WERI-Rb-1 (cell line): Measurements from ENCODE around the gene WDR54.

ENCODE experiments used
- DNase-seq: peaks from one replicate; pipeline ENCODE4 v3.0.0-alpha.2; 2020
- H3K27ac ChIP-seq: fragments of 250-450 bp; sonication (Bioruptor Pico); 2 replicates; pipeline ENCODE4 v1.5.1; 2020; ENCODE audit warnings: mild to moderate bottlenecking, moderate library complexity
- H3K27me3 ChIP-seq: fragments of 250-450 bp; sonication (Bioruptor Pico); 2 replicates; pipeline ENCODE4 v1.5.1; 2021; ENCODE audit warnings: mild to moderate bottlenecking, low read depth, moderate library complexity; ENCODE audit not compliant: insufficient read depth, severe bottlenecking
- H3K36me3 ChIP-seq: fragments of 250-450 bp; sonication (Bioruptor Pico); 2 replicates; pipeline ENCODE4 v1.5.1; 2020; ENCODE audit warnings: mild to moderate bottlenecking, moderate library complexity
- H3K4me3 ChIP-seq: 2 replicates; pipeline ENCODE4 v1.5.1; 2011; ENCODE audit warnings: low read depth, mild to moderate bottlenecking, control low read depth, low read length
- H3K9me3 ChIP-seq: fragments of 250-450 bp; sonication (Bioruptor Pico); 2 replicates; pipeline ENCODE4 v1.5.1; 2021; ENCODE audit warnings: mild to moderate bottlenecking, moderate library complexity; ENCODE audit not compliant: severe bottlenecking
- TF ChIP-seq, protein P1 (sequence below): IDR thresholded peaks from 2 replicates; pipeline ENCODE4 v1.5.1; 2011; ENCODE audit warnings: low read depth, mild to moderate bottlenecking, control low read depth, inconsistent platforms, low read length

WDR54 gene

DNA sequence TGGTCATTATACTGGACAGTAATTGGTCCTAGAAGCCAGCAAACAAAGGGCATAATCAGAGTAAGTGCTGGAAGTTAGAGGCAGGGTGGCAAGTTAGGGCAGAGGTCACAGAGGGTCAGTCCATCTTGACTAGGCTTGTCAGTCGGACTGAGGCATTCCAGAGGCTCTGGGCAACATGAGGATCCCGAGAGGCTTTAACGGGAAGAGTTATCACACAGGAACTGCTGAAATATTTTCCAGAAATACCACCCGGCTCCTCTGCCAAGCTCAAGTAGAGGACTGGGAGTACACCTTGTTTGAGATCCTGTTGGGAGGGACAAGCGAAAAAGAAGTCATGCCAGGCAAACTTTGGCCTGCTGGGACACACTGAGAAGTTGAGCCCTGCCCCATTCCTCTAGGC lies 13.8 kb upstream of the WDR54 start:
- TF ChIP-seq, protein P1, sequence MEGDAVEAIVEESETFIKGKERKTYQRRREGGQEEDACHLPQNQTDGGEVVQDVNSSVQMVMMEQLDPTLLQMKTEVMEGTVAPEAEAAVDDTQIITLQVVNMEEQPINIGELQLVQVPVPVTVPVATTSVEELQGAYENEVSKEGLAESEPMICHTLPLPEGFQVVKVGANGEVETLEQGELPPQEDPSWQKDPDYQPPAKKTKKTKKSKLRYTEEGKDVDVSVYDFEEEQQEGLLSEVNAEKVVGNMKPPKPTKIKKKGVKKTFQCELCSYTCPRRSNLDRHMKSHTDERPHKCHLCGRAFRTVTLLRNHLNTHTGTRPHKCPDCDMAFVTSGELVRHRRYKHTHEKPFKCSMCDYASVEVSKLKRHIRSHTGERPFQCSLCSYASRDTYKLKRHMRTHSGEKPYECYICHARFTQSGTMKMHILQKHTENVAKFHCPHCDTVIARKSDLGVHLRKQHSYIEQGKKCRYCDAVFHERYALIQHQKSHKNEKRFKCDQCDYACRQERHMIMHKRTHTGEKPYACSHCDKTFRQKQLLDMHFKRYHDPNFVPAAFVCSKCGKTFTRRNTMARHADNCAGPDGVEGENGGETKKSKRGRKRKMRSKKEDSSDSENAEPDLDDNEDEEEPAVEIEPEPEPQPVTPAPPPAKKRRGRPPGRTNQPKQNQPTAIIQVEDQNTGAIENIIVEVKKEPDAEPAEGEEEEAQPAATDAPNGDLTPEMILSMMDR: no peak
- DNase-seq: no peak

DNA sequence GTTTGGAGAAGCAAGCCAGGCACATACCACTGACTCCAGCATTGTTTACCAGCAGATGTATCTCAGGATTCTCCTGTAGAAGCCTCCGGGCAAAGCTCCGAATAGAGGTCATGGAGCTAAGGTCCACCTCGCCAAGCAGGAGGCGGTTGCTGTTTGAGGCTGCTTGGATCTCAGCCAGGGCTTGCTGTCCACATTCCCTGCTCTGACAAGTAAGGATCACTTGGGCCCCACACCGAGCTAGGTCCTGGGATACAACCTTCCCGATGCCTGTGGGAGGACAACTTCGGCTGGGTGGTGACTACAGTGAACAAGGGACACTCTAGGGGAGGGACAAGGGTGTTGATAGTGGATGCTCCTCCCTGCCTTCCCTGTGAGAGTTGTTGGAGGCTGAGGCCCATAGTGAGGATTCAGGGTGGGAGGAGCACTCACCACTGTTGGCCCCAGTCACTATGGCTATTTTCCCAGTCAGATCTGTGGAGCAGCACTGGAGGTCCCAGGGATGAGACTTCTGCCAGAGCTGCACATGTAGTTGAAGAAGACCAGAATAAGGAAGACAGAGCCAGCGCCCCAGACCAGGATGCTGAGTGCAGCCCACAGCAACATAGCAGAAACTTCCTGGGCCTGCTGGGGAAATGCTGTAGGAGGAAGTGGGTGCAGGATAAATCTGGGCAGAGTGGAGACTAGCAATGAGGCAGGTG lies 8.4 kb upstream of the WDR54 start:
- Histone ChIP-seq H3K9me3 (no peaks in the 10 kb centered on the region), H3K27me3 (no peaks in the 10 kb centered on the region), H3K36me3 (no peaks in the 10 kb centered on the region), H3K27ac (no peak overlapping the region), H3K4me3 (no peak overlapping the region)
- no peak for DNase-seq
- TF ChIP-seq, protein P1: no peak

More for the DNA sequence above, 13.8 kb upstream of the WDR54 start:
- Histone ChIP-seq H3K9me3 (no peaks in the 10 kb centered on the region), H3K27ac (no peak overlapping the region), H3K36me3 (no peaks in the 10 kb centered on the region), H3K4me3 (no peak overlapping the region), H3K27me3 (no peaks in the 10 kb centered on the region)

DNA sequence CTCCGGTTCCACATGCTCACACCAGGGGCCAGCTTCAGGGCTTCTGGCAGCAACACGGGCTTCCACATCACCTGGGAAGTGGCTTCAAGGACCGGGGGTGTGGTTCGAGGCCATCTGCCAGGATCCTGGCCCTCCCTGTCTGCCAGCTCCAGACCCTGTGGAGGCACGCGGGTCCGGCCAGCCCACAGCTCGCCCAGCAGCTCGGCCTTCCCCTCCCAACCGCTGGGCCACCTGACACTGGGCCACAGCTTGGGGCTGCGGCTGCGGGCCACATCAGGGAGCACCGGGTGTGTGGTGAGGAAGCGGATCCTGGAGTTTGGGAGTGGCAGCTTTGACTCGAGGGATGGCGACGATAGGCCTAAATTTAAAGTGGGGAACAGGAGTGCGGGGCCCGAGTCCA lies 7.1 kb upstream of the WDR54 start:
- no peak for DNase-seq
- Histone ChIP-seq H3K27me3 (no peaks in the 10 kb centered on the region), H3K4me3 (no peak overlapping the region), H3K36me3 (no peaks in the 10 kb centered on the region), H3K27ac (no peak overlapping the region), H3K9me3 (no peaks in the 10 kb centered on the region)
- TF ChIP-seq, protein P1: no peak

DNA sequence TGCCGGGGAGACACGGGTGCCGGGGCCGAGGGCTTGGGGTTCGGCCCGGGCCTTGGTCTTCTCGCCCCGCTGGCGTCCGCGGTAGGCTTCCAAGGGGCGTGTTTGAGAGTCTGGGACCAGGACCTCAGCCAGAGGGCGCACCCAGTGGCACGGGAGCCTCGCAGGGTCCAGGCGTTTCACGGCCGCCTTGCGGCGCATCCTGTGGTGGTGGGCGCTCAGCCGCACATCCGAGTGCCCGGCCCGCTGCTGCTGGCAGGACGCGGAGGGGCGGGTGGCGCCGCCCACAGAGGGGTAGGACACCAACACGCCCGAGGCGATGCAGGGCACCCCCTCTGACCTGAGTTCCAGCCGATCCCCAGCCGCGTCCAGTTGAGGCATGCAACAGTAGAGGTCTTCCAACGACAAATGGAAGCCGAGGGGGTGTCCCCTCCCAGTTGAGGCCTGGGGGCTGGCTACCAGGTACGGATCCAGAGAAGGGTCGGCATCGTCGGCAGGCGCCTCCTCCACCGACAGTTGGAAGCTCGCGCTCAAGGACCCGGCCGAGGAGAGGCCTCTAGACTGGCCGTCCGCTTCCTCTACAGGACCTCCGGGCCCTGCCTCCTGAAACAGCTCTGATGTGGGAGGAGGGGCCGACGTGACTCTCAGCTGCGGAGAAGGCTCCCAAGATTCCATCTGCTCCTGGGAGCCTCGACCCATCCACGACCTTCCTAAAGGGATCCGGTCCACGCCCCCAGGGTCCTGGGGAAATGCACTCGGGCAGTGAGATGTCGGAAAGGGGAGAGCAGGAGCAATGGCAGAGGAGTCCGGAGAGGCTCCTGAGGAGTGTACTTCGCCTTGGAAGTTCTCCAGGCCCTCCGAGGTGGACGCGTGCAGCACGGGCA lies 6.4 kb upstream of the WDR54 start:
- no peak overlapping the region for H3K4me3 ChIP-seq
- DNase-seq: no peak

DNA sequence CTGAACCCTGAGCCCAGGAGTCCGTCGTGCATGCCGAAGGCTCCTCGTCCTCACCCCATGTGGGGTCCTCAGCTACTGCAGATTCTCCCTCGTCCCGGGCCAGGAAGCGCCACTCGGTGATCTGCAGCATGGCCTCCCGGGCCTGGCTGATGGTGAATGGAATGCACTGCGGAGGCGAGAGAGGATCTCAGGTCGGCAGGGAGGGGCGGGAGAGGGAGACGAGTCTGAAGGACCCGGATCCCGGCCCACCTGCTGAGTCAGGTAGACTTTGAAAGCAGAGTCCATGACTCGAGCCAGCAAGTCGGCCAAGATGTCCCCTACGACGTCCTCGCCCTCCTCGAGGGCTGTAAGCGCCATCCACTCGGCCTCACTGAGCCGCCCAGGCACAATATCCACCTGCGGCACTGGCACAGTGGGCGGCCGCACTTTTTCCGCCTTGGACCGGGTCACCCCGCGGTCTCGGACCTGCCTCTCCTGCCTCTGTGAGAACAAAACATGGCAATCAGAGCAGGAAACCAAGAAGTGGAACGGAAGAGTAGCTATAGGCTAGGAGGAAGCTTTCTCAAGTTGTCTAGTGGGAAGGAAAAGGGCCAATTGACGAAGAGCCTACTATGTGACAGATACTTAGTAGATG lies 5.7 kb upstream of the WDR54 start:
- Histone ChIP-seq H3K36me3 (no peaks in the 10 kb centered on the region), H3K27ac (no peak overlapping the region), H3K9me3 (no peaks in the 10 kb centered on the region), H3K27me3 (no peaks in the 10 kb centered on the region), H3K4me3 (no peak overlapping the region)
- TF ChIP-seq, protein P1: no peak
- no peak for DNase-seq

More for the DNA sequence above, 6.4 kb upstream of the WDR54 start:
- H3K27me3 ChIP-seq: no peaks in the 10 kb centered on the region
- H3K36me3 ChIP-seq: no peaks in the 10 kb centered on the region
- TF ChIP-seq, protein P1: no peak
- no peak overlapping the region for H3K27ac ChIP-seq
- H3K9me3 ChIP-seq: no peaks in the 10 kb centered on the region
